Measurements from ENCODE around the gene ZIM2. TPM values are rescaled to one million over a fixed set of nuclear protein-coding genes. Genes with fewer than 3 reads are reported as not detected.

ZIM2 gene
- not detected in 2 replicates for total RNA-seq (2013; cell fraction: nucleolus; rRNA removed)
- not detected in 2 replicates for total RNA-seq (2014; rRNA removed)
- total RNA-seq (2014; rRNA removed; fragmentation: Illumina TruSeq; extraction: Trizol), result not detected in 2 replicates
- not detected in 2 replicates for total RNA-seq (2021)
- polyA plus RNA-seq (2011; ENCODE audit: low read depth), result not detected
- polyA plus RNA-seq (2011; rRNA removed), result not detected in 2 replicates
- not detected in 2 replicates for polyA plus RNA-seq (2011; cell fraction: cytosol; rRNA removed)
- not detected in 2 replicates for polyA plus RNA-seq (2011; cell fraction: nucleus; rRNA removed)
- polyA plus RNA-seq (2012), result not detected in 2 replicates
- polyA plus RNA-seq (2014; fragmentation: Illumina TruSeq; extraction: Trizol), result not detected in 2 replicates
- polyA plus RNA-seq (2014; fragmentation: Nextera tagmentation; extraction: Ambion mirVana), result not detected
- not detected in 2 replicates for polyA plus RNA-seq (2014; rRNA removed)
- not detected for polyA plus RNA-seq (2016; fragmentation: Nextera tagmentation; extraction: Ambion mirVana)
- polyA minus RNA-seq (2011; rRNA and poly(A)+ RNA removed), result not detected in 2 replicates
- polyA minus RNA-seq (2011; cell fraction: cytosol; rRNA and poly(A)+ RNA removed), result not detected in 2 replicates
- polyA minus RNA-seq (2011; cell fraction: nucleus; rRNA and poly(A)+ RNA removed), result not detected in 2 replicates
- percentile 0 among the genes with signal in this experiment for Bru-seq, nascent RNA
- not detected for BruChase-seq, experiment 1, labeled RNA remaining after a 6-hour chase
- BruChase-seq, experiment 2, labeled RNA remaining after a 2-hour chase, result percentile 3 among the genes with signal in this experiment
- long read RNA-seq, experiment 1, result 0 reads
- long read RNA-seq, experiment 2, result 0 reads

GRCh38 chr19:56840451-56841192, at the start of gene ZIM2, which contains the start of gene PEG3:
Gene ZIM2, minus strand, starts transcription at chr19:56840726. Its CDS starts 16,449 bp downstream, at chr19:56824277.
Gene PEG3, minus strand, starts transcription at chr19:56840726. Its CDS starts 16,071 bp downstream, at chr19:56824655.
- Histone ChIP-seq H3K27ac (ENCODE audit: control insufficient read depth, insufficient read depth) (no peak within 1 kb of the TSS), H3K36me3 (ENCODE audit: control insufficient read depth in 2 of 2, insufficient read depth in 2 of 2, low read length in 1 of 2) (no peaks in the 10 kb centered on the region), H3K9me3 (replicated peaks; ENCODE audit: control insufficient read depth, insufficient read depth, low read length) (peaks cover 6% of the 10 kb centered on the region; the same call in 1 of the 3 replicates), H2AFZ (ENCODE audit: control insufficient read depth, low read depth, low read length) (no peak within 1 kb of the TSS), H3K27me3 (replicated peaks in 1 of 2; ENCODE audit: control insufficient read depth in 2 of 2, insufficient read depth in 2 of 2, low read length in 1 of 2) (no peaks in the 10 kb centered on the region), H3K79me2 (ENCODE audit: control insufficient read depth, insufficient read depth, low read length) (no peaks in the 10 kb centered on the region), H4K20me1 (ENCODE audit: control insufficient read depth, insufficient read depth) (no peaks in the 10 kb centered on the region), H3K4me2 (ENCODE audit: control insufficient read depth, insufficient read depth) (no peak within 1 kb of the TSS), H3K4me3 (no peak within 1 kb of the TSS), H3K4me1 (ENCODE audit: control insufficient read depth, insufficient read depth, low read length) (no peaks in the 10 kb centered on the region), H3K9ac (ENCODE audit: control insufficient read depth, insufficient read depth, low read length) (no peak within 1 kb of the TSS)
- TF ChIP-seq KLF5 (IDR thresholded peaks at IDR 0.05; ENCODE audit: partially characterized antibody) (no peak), CEBPB (IDR thresholded peaks at IDR 0.05; ENCODE audit: borderline replicate concordance in 1 of 2, low read depth in 2 of 2, low read length in 2 of 2) (no peak), JUNB (IDR thresholded peaks at IDR 0.05) (no peak), HDAC6 (IDR thresholded peaks at IDR 0.05; ENCODE audit: unreplicated experiment) (no peak), BCL11A (IDR thresholded peaks at IDR 0.05; ENCODE audit: low read depth, low read length) (no peak), NR2F1 (conservative IDR thresholded peaks at IDR 0.05) (no peak), SKIL (IDR thresholded peaks at IDR 0.05; ENCODE audit: low read depth, poor library complexity, severe bottlenecking) (no peak), TCF7 (IDR thresholded peaks at IDR 0.05; ENCODE audit: borderline replicate concordance) (no peak), RB1 (IDR thresholded peaks at IDR 0.05; ENCODE audit: borderline replicate concordance) (no peak), NFYB (IDR thresholded peaks at IDR 0.05; ENCODE audit: insufficient read depth, low read depth, low read length) (no peak)
- ChIA-PET CTCF (no interaction called here), POLR2A (no interaction called here), SMC1A (ENCODE audit: uncharacterized antibody, unreplicated experiment) (no interaction called here), RAD21 (ENCODE audit: unreplicated experiment) (no interaction called here)
- no peak for ATAC-seq
- WGBS (ENCODE audit: insufficient coverage, insufficient replicate concordance, low lambda C conversion rate, missing lambda C conversion rate), result 73% methylated on average over 44 of the region's 49 CpGs
- BruUV-seq (replicated peaks), result no TSS peak
- no peak for DNase-seq (ENCODE audit: low read depth, low spot score)
- in situ Hi-C loops (cut with MboI), result no loop called here
- intact Hi-C loops (cut with micrococcal nuclease; ENCODE audit: unreplicated experiment), result no loop called here
- no peak for FAIRE-seq
